Uterus (tissue), 2 donors: ENCODE data around the gene MBLAC1.

Experiments used
- CTCF ChIP-seq, 4 experiments: fragments of 200-600 bp in 2 of 4; fragments of 450-650 bp in 2 of 4; sonication (generic) in 2 of 4; IDR thresholded peaks; one replicate each; pipeline ENCODE4 v1.5.1; 2016 to 2019; ENCODE audit warnings: antibody characterized with exemption in 4 of 4, mild to moderate bottlenecking in 2 of 4, moderate library complexity in 1 of 4
- POLR2A ChIP-seq, 2 donors: fragments of 450-650 bp; IDR thresholded peaks; one replicate each; pipeline ENCODE4 v1.6.1; 2016; ENCODE audit warnings: antibody characterized with exemption in 2 of 2, mild to moderate bottlenecking in 1 of 2, moderate library complexity in 1 of 2

GRCh38 chr7:100132697-100133151, 6.0 kb downstream of the MBLAC1 start:
- TF ChIP-seq CTCF (IDR thresholded peaks at IDR 0.05) (peak; percentile 64 to 85 (median 73)), POLR2A (IDR thresholded peaks at IDR 0.05) (no peak)
